Upper lobe of left lung (tissue), 6 donors: ENCODE data around the gene LYPD6B. TPM values are rescaled to one million over a fixed set of nuclear protein-coding genes. Genes with fewer than 3 reads are reported as not detected.

Experiments
- ATAC-seq, 2 donors: fragments of 200-7000 bp; cut with Tn5 transposase; one replicate each; pipeline ENCODE4 v1.9.1; 2022; ENCODE audit warnings: mild to moderate bottlenecking in 2 of 2, moderate library complexity in 2 of 2; ENCODE audit not compliant: low FRiP score in 2 of 2
- DNase-seq, 2 donors: peaks; one replicate each; pipeline ENCODE4 v3.0.0-alpha.2; 2019 to 2020
- H3K27ac ChIP-seq, 4 donors: fragments of 200-600 bp; sonication (generic); one replicate each; pipeline ENCODE4 v1.5.1; 2016 to 2019
- H3K27me3 ChIP-seq, 4 donors: fragments of 200-600 bp; sonication (generic); one replicate each; pipeline ENCODE4 v1.5.1; 2017 to 2019
- H3K36me3 ChIP-seq, 4 donors: fragments of 200-600 bp; sonication (generic); one replicate each; pipeline ENCODE4 v1.5.1; 2016 to 2019
- H3K4me1 ChIP-seq, 4 donors: fragments of 200-600 bp; sonication (generic); one replicate each; pipeline ENCODE4 v1.5.1; 2018 to 2019
- H3K4me3 ChIP-seq, 4 donors: fragments of 200-600 bp; sonication (generic); one replicate each; pipeline ENCODE4 v1.5.1; 2017 to 2019; ENCODE audit warnings: mild to moderate bottlenecking in 2 of 4, moderate library complexity in 1 of 4
- H3K9me3 ChIP-seq, 4 donors: fragments of 200-600 bp; sonication (generic); one replicate each; pipeline ENCODE4 v1.5.1; 2018 to 2019
- EP300 ChIP-seq, 4 donors: sonication (generic); formaldehyde crosslinking; IDR thresholded peaks; one replicate each; pipeline ENCODE4 v1.5.1; 2017; ENCODE audit warnings: antibody characterized with exemption in 4 of 4, control low read depth in 2 of 4
- POLR2A ChIP-seq, 4 donors: fragments of 450-650 bp; IDR thresholded peaks; one replicate each; pipeline ENCODE4 v1.5.1; 2016 to 2017; ENCODE audit warnings: antibody characterized with exemption in 4 of 4, mild to moderate bottlenecking in 2 of 4
- POLR2AphosphoS5 ChIP-seq, 2 donors: sonication (generic); formaldehyde crosslinking; IDR thresholded peaks; one replicate each; pipeline ENCODE4 v1.5.1; 2017; ENCODE audit warnings: antibody characterized with exemption in 2 of 2
- WGBS, 2 donors: methylation state at CpG; one replicate each; pipeline ENCODE4 v1.1.5; 2017 to 2018; 5-methylcytosine and 5-hydroxymethylcytosine counted together
- total RNA-seq, 6 donors: library from RNA; depleted of rRNA in 4 of 6; stranded (reverse); fragments of >200 nt in 4 of 6; gene quantifications; one replicate each; pipeline versions ENCODE4 v1.1.0 to v1.2.1, GENCODE V29; 2016 to 2021
- TF ChIP-seq, protein P1 (sequence below), 6 experiments: fragments of 450-650 bp in 4 of 6; fragments of 200-600 bp in 2 of 6; sonication (generic) in 2 of 6; IDR thresholded peaks; one replicate each; pipeline ENCODE4 v1.5.1; 2016 to 2019; ENCODE audit warnings: antibody characterized with exemption in 6 of 6
- donor health status: DM: no; HTN: no; CAD: no; lungs with moderate emphysema.
- donor health status: DM: no; HTN: yes; CAD: no; lungs with severe emphysema.

LYPD6B gene
- total RNA-seq, 6 donors from 2014 or later = 0.43 to 6.7 (median 1.1) TPM; not detected in 2

DNA sequence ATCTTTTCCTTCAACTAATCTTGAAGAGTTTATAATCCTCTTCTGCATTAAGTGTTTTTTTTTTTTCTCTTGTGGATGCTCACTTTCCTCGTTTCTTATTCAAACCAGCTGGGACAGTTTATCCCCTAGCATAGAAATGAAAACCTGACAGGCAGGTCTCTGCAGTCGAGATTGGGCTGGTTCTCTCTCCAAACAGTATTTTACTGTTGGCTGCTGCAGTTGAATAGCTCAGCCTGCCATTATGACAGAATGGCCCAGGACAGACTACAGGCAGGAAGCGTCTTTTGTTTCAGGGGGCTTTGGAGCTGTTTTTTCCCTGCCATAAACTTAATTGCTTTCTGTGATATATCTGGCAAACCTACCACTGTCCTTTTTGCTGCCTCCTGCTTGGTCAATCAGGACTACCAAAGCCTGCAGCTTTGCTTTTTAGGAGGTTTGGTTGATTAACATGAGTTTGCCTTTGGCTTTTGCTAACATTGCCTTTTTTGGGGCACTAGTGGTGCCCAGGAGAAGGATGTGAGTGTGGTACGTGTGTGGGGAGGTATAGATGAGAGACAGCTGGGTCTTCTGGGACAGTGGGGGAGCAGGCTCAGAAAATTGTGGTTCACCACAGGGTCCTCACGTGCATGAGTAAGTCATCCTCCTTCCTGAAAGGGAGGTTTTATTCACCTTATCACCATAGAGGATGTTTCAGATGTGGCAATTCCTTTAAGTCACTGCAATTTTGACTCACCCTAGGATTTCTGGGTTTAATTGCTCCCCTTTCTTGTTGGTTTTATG is 128.7 kb downstream of the LYPD6B start:
- H3K27ac ChIP-seq = no peak overlapping the region
- ATAC-seq = no peak

DNA sequence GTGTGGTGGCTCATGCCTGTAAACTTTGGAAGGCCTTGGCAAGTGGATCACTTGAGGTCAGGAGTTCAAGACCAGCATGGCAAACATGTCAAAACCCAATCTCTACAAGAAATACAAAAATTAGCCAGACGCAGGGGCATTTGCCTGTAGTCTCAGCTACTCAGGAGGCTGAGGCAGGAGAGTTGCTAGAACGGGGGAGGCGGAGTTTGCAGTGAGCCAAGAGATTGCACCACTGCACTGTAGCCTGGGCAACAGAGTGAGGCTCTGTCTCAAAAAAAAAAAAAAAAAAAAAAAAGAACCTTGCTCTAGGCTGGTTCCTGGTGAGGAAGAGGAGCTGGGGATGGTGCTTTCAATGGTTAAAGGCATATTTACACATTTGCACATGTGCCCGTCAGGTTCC is 129.4 kb downstream of the LYPD6B start:
- DNase-seq (peak in 1 of 2 donors; percentile 30), ATAC-seq (no peak)
- Histone ChIP-seq H3K4me3 (no peak overlapping the region), H3K27ac (no peak overlapping the region), H3K9me3 (no peaks in the 10 kb centered on the region), H3K27me3 (no peaks in the 10 kb centered on the region), H3K4me1 (no peaks in the 10 kb centered on the region), H3K36me3 (no peaks in the 10 kb centered on the region)
- 63 to 65% methylated on average over 4 of the region's 4 CpGs for WGBS, 2 donors
- TF ChIP-seq POLR2A (IDR thresholded peaks at IDR 0.05) (no peak), POLR2AphosphoS5 (IDR thresholded peaks at IDR 0.05) (no peak), EP300 (IDR thresholded peaks at IDR 0.05) (no peak)
- TF ChIP-seq, protein P1, sequence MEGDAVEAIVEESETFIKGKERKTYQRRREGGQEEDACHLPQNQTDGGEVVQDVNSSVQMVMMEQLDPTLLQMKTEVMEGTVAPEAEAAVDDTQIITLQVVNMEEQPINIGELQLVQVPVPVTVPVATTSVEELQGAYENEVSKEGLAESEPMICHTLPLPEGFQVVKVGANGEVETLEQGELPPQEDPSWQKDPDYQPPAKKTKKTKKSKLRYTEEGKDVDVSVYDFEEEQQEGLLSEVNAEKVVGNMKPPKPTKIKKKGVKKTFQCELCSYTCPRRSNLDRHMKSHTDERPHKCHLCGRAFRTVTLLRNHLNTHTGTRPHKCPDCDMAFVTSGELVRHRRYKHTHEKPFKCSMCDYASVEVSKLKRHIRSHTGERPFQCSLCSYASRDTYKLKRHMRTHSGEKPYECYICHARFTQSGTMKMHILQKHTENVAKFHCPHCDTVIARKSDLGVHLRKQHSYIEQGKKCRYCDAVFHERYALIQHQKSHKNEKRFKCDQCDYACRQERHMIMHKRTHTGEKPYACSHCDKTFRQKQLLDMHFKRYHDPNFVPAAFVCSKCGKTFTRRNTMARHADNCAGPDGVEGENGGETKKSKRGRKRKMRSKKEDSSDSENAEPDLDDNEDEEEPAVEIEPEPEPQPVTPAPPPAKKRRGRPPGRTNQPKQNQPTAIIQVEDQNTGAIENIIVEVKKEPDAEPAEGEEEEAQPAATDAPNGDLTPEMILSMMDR (IDR thresholded peaks at IDR 0.05) = no peak

More for the DNA sequence above, 128.7 kb downstream of the LYPD6B start:
- Histone ChIP-seq H3K4me3 (no peak overlapping the region), H3K36me3 (no peaks in the 10 kb centered on the region), H3K4me1 (no peaks in the 10 kb centered on the region), H3K27me3 (no peaks in the 10 kb centered on the region), H3K9me3 (no peaks in the 10 kb centered on the region)
- 51 to 59% methylated on average over 5 of the region's 5 CpGs for WGBS, 2 donors
- no peak for DNase-seq
- TF ChIP-seq, protein P1 (IDR thresholded peaks at IDR 0.05) = no peak
- no peak for TF ChIP-seq POLR2AphosphoS5 (IDR thresholded peaks at IDR 0.05)

DNA sequence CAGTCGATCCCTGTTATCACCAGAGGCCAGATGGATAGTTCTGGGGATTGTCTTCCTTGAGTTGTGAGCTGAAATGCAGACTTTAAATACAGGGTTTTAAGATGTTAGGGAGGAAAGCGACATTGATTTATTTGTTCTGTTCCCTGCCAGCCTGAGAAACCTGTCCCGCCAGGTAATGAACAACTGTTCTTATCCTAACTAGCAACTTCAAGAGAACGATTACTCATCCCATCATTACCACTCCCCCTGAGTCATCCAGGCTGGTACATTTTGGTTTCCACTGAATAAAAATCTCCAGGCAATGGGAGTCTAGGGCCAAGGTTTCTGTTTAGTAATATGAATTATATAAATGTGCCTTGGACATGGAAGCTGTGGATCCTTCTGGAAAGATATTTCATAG is 131.2 kb downstream of the LYPD6B start:
- H3K4me1 ChIP-seq = no peaks in the 10 kb centered on the region
- H3K9me3 ChIP-seq = no peaks in the 10 kb centered on the region
- peak in 1 of 2 donors; percentile 26 for DNase-seq
- no peaks in the 10 kb centered on the region for H3K27me3 ChIP-seq
- TF ChIP-seq, protein P1 (IDR thresholded peaks at IDR 0.05) = no peak
- TF ChIP-seq POLR2AphosphoS5 (IDR thresholded peaks at IDR 0.05) (no peak), POLR2A (IDR thresholded peaks at IDR 0.05) (no peak), EP300 (IDR thresholded peaks at IDR 0.05) (no peak)
- H3K36me3 ChIP-seq = no peaks in the 10 kb centered on the region
- ATAC-seq = peak in 1 of 2 donors; percentile 63
- H3K27ac ChIP-seq = no peak overlapping the region
- no peak overlapping the region for H3K4me3 ChIP-seq
- 68 to 72% methylated on average over 4 of the region's 4 CpGs for WGBS, 2 donors

DNA sequence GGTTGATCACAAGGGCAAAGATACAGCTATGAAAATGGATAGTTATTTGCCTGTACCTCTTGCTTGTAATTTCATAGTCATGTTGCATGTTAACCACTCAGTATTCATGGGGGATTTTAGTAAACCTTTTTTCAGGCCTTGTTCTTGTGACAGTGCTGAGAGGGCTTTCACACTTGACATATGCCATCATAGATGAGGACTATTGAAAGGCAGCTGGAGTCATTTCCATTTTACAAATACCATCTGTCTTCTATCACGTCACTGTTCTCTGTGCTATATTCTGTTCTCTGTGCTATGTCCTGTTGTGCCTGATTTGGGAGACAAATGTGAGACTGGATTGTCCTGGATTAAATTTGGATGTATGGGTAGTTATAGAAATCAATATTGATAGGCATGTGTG is 131.7 kb downstream of the LYPD6B start:
- Histone ChIP-seq H3K27ac (no peak overlapping the region), H3K27me3 (no peaks in the 10 kb centered on the region), H3K4me3 (no peak overlapping the region), H3K4me1 (no peaks in the 10 kb centered on the region), H3K9me3 (no peaks in the 10 kb centered on the region), H3K36me3 (no peaks in the 10 kb centered on the region)
- WGBS, 2 donors = 81 to 95% methylated on average over 1 of the region's 1 CpG
- no peak for DNase-seq
- ATAC-seq = no peak
- TF ChIP-seq, protein P1 (IDR thresholded peaks at IDR 0.05) = no peak
- no peak for TF ChIP-seq EP300 (IDR thresholded peaks at IDR 0.05)
- no peak for TF ChIP-seq POLR2AphosphoS5 (IDR thresholded peaks at IDR 0.05)
- TF ChIP-seq POLR2A (IDR thresholded peaks at IDR 0.05) = no peak

DNA sequence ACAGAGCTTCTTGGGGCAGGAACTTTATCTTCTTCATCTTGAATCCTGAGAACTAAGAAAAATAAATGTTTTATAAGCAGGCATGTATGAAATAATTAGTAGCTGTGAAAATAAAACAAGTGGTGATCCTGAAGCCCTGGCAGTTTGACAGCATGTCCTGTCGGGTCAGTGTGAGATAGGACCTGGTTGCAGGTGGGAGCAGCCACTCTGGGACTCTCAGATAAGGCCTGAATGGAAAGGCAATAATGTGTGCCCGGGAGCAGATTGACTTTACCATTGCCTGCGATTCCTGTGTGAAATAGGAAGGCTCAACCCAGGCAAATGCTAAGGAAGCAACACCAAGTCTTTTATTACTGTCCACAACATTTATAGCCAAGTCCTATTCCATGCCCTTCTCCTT is 132.4 kb downstream of the LYPD6B start:
- TF ChIP-seq, protein P1 (IDR thresholded peaks at IDR 0.05) = no peak
- no peak for TF ChIP-seq POLR2A (IDR thresholded peaks at IDR 0.05)
- TF ChIP-seq EP300 (IDR thresholded peaks at IDR 0.05) = no peak
- no peak for TF ChIP-seq POLR2AphosphoS5 (IDR thresholded peaks at IDR 0.05)
- DNase-seq (no peak), ATAC-seq (no peak)
- Histone ChIP-seq H3K4me3 (no peak overlapping the region), H3K9me3 (no peaks in the 10 kb centered on the region), H3K27me3 (no peaks in the 10 kb centered on the region), H3K36me3 (no peaks in the 10 kb centered on the region), H3K27ac (no peak overlapping the region), H3K4me1 (no peaks in the 10 kb centered on the region)
- WGBS, 2 donors = 72 to 73% methylated on average over 3 of the region's 3 CpGs
